A549 treated with CpdA at 1 μM for 4 hours (cell line): ENCODE results near the gene LRRC26. TPM values are rescaled to one million over a fixed set of nuclear protein-coding genes. Genes with fewer than 3 reads are reported as not detected.

Experiments
- total RNA-seq: library from RNA; stranded (reverse); fragments of 200-300 nt; extraction: Qiagen RNA extraction; gene quantifications from 5 replicates; pipeline ENCODE4 v1.2.3, GENCODE V29; 2022; ENCODE audit warnings: low read depth

Gene LRRC26
- 0.48 to 2.1 TPM (median 1.3 TPM) in 5 replicates for total RNA-seq

DNA sequence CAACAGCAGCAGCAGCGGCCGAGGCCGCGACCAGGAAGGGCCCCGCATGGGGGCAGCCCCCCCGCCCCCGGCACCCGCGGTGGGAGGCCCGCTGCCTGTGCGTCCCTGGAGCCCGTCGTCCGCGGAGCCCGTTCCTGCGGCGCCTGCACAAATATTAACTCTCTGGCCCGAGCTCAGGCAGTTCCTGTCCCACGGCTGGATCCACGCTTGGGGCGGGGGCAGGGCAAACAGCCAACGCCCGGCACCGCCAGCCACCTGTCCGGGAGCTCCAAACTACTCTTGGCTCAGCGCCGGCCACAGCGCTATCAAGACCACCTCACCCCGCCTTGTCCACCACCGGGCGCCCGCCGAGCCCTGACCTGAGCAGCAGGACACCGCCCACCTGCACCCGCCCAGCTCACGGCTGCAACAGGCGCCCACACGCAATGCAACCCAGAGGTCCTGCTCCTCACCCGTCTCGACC lies at the start of gene LRRC26:
TSS of gene LRRC26 (minus strand) at position 156 of the 463 bp plus-strand sequence. CDS start at position 48, 108 bp downstream.

GRCh38 chr9:137205126-137206069 lies 35.5 kb upstream of the LRRC26 start, which contains the start of the genes NDOR1 and TMEM203:
Gene NDOR1, plus strand, starts transcription at chr9:137205700. Its CDS starts 78 bp downstream, at chr9:137205778.
Gene TMEM203, minus strand, starts transcription at chr9:137205648. Its CDS starts 234 bp downstream, at chr9:137205414.

GRCh38 chr9:137200311-137201204 lies 30.7 kb upstream of the LRRC26 start, which contains the start of gene TPRN:
Gene TPRN, minus strand, starts transcription at chr9:137200741. Its CDS starts 30 bp downstream, at chr9:137200711.

GRCh38 chr9:137188490-137189296 lies 18.8 kb upstream of the LRRC26 start, which contains the start of the genes ANAPC2 and SSNA1:
Gene ANAPC2, minus strand, starts transcription at chr9:137188560. Its CDS starts 28 bp downstream, at chr9:137188532.
Gene SSNA1, plus strand, starts transcription at chr9:137188676. Its CDS starts 51 bp downstream, at chr9:137188727.

DNA sequence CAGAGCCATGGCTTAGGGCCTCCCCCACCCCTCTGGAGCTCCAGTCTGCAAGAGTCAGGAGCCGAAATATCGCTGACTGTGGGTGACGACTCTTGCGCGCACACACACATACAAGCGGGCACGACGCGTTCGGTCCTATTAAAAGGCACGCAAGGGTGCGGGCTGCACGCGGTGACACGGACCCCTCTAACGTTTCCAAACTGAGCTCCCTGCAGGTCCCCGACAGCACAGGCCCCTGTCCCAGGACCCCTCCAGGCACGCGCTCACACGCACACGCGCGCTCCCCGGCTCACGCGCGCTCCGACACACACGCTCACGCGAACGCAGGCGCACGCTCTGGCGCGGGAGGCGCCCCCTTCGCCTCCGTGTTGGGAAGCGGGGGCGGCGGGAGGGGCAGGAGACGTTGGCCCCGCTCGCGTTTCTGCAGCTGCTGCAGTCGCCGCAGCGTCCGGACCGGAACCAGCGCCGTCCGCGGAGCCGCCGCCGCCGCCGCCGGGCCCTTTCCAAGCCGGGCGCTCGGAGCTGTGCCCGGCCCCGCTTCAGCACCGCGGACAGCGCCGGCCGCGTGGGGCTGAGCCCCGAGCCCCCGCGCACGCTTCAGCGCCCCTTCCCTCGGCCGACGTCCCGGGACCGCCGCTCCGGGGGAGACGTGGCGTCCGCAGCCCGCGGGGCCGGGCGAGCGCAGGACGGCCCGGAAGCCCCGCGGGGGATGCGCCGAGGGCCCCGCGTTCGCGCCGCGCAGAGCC lies 31.0 kb downstream of the LRRC26 start, which contains the start of gene GRIN1:
TSS of gene GRIN1 (plus strand) at position 433 of the 746 bp plus-strand sequence. CDS start 333 bp downstream, outside the sequence.

Other genes with a start within 250 kb of the LRRC26 start
- 61.9 to 101 TPM (median 95.1 TPM) in 5 replicates for gene FBXW5, start 225.3 kb downstream of the LRRC26 start, total RNA-seq
- 0.54 to 1.9 TPM (median 1.2 TPM) in 5 replicates for gene C8G, start 224.8 kb downstream of the LRRC26 start, total RNA-seq
- gene LCN12, start 217.8 kb downstream of the LRRC26 start, total RNA-seq, result 0.51 to 2.0 TPM (median 1.1 TPM) in 5 replicates
- 0.35 to 0.71 TPM (median 0.39 TPM) in 3 of 5 replicates, not detected in the others for gene PTGDS, start 192.5 kb downstream of the LRRC26 start, total RNA-seq
- gene LCNL1, start 187.1 kb downstream of the LRRC26 start, total RNA-seq, result 0.02 TPM in 1 of 5 replicates, not detected in the others
- gene PAXX, start 177.6 kb downstream of the LRRC26 start, total RNA-seq, result 49.2 to 83.7 TPM (median 73.5 TPM) in 5 replicates
- gene CLIC3, start 173.5 kb downstream of the LRRC26 start, total RNA-seq, result 1.7 to 4.0 TPM (median 3.5 TPM) in 5 replicates
- 23.2 to 31.7 TPM (median 25.6 TPM) in 5 replicates for gene ABCA2, start 141.8 kb downstream of the LRRC26 start, total RNA-seq
- 0.05 TPM in 2 of 5 replicates, not detected in the others for gene FUT7, start 138.0 kb downstream of the LRRC26 start, total RNA-seq
- gene NPDC1, start 123.9 kb downstream of the LRRC26 start, total RNA-seq, result 36.7 to 87.5 TPM (median 78.6 TPM) in 5 replicates
- 0.72 to 1.2 TPM (median 0.76 TPM) in 5 replicates for gene ENTPD2, start 116.0 kb downstream of the LRRC26 start, total RNA-seq
- gene SAPCD2, start 99.5 kb downstream of the LRRC26 start, total RNA-seq, result 13.9 to 28.6 TPM (median 24.4 TPM) in 5 replicates
- 9.7 to 15.4 TPM (median 11.3 TPM) in 5 replicates for gene UAP1L1, start 92.5 kb downstream of the LRRC26 start, total RNA-seq
- 41.0 to 54.7 TPM (median 47.7 TPM) in 5 replicates for gene MAN1B1, start 83.1 kb downstream of the LRRC26 start, total RNA-seq
- 71.6 to 131 TPM (median 112 TPM) in 5 replicates for gene DPP7, start 55.3 kb downstream of the LRRC26 start, total RNA-seq
- gene GRIN1, start 30.9 kb downstream of the LRRC26 start, total RNA-seq, result 0.31 to 1.0 TPM (median 0.38 TPM) in 5 replicates
- not detected in 5 replicates for gene TMEM210, start 2.0 kb upstream of the LRRC26 start, total RNA-seq
- gene ANAPC2, start 18.5 kb upstream of the LRRC26 start, total RNA-seq, result 25.4 to 37.9 TPM (median 36.1 TPM) in 5 replicates
- 88.4 to 157 TPM (median 143 TPM) in 5 replicates for gene SSNA1, start 18.6 kb upstream of the LRRC26 start, total RNA-seq
- gene TPRN, start 30.7 kb upstream of the LRRC26 start, total RNA-seq, result 5.6 to 11.1 TPM (median 10.3 TPM) in 5 replicates
- 32.9 to 47.1 TPM (median 45.3 TPM) in 5 replicates for gene TMEM203, start 35.6 kb upstream of the LRRC26 start, total RNA-seq
- 15.2 to 19.1 TPM (median 16.4 TPM) in 5 replicates for gene NDOR1, start 35.6 kb upstream of the LRRC26 start, total RNA-seq
- 1.1 to 2.4 TPM (median 1.9 TPM) in 5 replicates for gene RNF208, start 52.2 kb upstream of the LRRC26 start, total RNA-seq
- 3.3 to 5.0 TPM (median 4.0 TPM) in 5 replicates for gene CYSRT1, start 55.1 kb upstream of the LRRC26 start, total RNA-seq
- gene RNF224, start 57.5 kb upstream of the LRRC26 start, total RNA-seq, result 0.10 to 0.24 TPM (median 0.20 TPM) in 5 replicates
- 0.07 to 0.13 TPM (median 0.08 TPM) in 5 replicates for gene SLC34A3, start 60.9 kb upstream of the LRRC26 start, total RNA-seq
- gene TUBB4B, start 71.2 kb upstream of the LRRC26 start, total RNA-seq, result 595 to 818 TPM (median 736 TPM) in 5 replicates
- not detected in 5 replicates for gene STPG3, start 81.2 kb upstream of the LRRC26 start, total RNA-seq
- 42.8 to 63.0 TPM (median 54.8 TPM) in 5 replicates for gene NELFB, start 85.3 kb upstream of the LRRC26 start, total RNA-seq
- 17.8 to 30.2 TPM (median 27.4 TPM) in 5 replicates for gene TOR4A, start 107.7 kb upstream of the LRRC26 start, total RNA-seq
- gene NRARP, start 132.2 kb upstream of the LRRC26 start, total RNA-seq, result 2.7 to 7.1 TPM (median 5.4 TPM) in 5 replicates